HepG2 (cell line): ENCODE results near the gene MKX. TPM values are rescaled to one million over a fixed set of nuclear protein-coding genes. Genes with fewer than 3 reads are reported as not detected.

Source experiments
- ATAC-seq: fragments of 200-7000 bp; cut with Tn5 transposase; 3 replicates; pipeline ENCODE4 v1.9.1; 2020; ENCODE audit warnings: mild to moderate bottlenecking, moderate library complexity
- BruUV-seq: library from RNA; stranded (reverse); fragments of 400-500 nt; replicated peaks from 2 replicates; lab custom pipeline; 2021; lab: Mats Ljungman, UMichigan
- CTCF ChIA-PET: fragments of 300-600 bp; formaldehyde crosslinking; extraction: SDS; loops from one replicate; lab custom pipeline; 2021; ENCODE audit warnings: low total read pairs, inconsistent platforms, low intra/inter-chr PET ratio; lab: Yijun Ruan, JAX
- POLR2A ChIA-PET: fragments of 350-600 bp; sonication (Branson Sonifier 250); formaldehyde crosslinking; loops from one replicate; lab custom pipeline; 2020; ENCODE audit warnings: antibody characterized with exemption, inconsistent platforms; lab: Yijun Ruan, JAX
- DNase-seq: peaks from one replicate; pipeline ENCODE4 v3.0.0-alpha.2; 2015; ENCODE audit warnings: low spot score
- FAIRE-seq: peaks from 3 replicates; lab custom pipeline; 2011; peaks lifted over from hg19 to GRCh38; lab: Jason Lieb, UNC
- H2AFZ ChIP-seq: one replicate; pipeline ENCODE4 v1.6.1; 2011; ENCODE audit warnings: low read length, inconsistent platforms
- H3K27ac ChIP-seq: fragments of 300-600 bp; 3 replicates; pipeline ENCODE4 v1.8.0; 2011; ENCODE audit warnings: mixed run types, mild to moderate bottlenecking, mixed read lengths, low read length, inconsistent platforms; ENCODE audit not compliant: insufficient read depth; ENCODE audit errors: extremely low read length
- H3K27me3 ChIP-seq, 2 experiments: fragments of 200-600 bp in 1 of 2; 2 replicates in 1 of 2; 3 replicates in 1 of 2; pipeline versions ENCODE4 v1.6.0 to v1.8.0; 2011; ENCODE audit warnings: low read length in 2 of 2, mild to moderate bottlenecking in 2 of 2, moderate library complexity in 2 of 2, inconsistent platforms in 1 of 2; ENCODE audit not compliant: insufficient read depth in 2 of 2, control insufficient read depth in 1 of 2
- H3K36me3 ChIP-seq, 2 experiments: fragments of 200-600 bp in 1 of 2; replicated peaks in 1 of 2; 2 replicates in 1 of 2; 3 replicates in 1 of 2; pipeline versions ENCODE4 v1.5.1 to v1.8.0; 2011; ENCODE audit warnings: low read length in 2 of 2, inconsistent platforms in 1 of 2; ENCODE audit not compliant: insufficient read depth in 2 of 2, control insufficient read depth in 1 of 2
- H3K4me1 ChIP-seq: 2 replicates; pipeline ENCODE4 v1.5.1; 2012; ENCODE audit warnings: low read length, inconsistent platforms; ENCODE audit not compliant: insufficient read depth
- H3K4me2 ChIP-seq: 2 replicates; pipeline ENCODE4 v1.6.0; 2011; ENCODE audit warnings: low read depth, low read length, inconsistent platforms
- H3K4me3 ChIP-seq, 3 experiments: fragments of 200-600 bp in 1 of 3; sonication (generic), shearing (Covaris generic) in 1 of 3; replicated peaks in 1 of 3; 2 replicates each; pipeline ENCODE4 v1.5.1; 2011 to 2016; ENCODE audit warnings: low read length in 3 of 3, inconsistent platforms in 2 of 3, low read depth in 2 of 3, mild to moderate bottlenecking in 2 of 3, control low read depth in 1 of 3, mixed read lengths in 1 of 3; ENCODE audit not compliant: insufficient read depth in 1 of 3
- H3K79me2 ChIP-seq: one replicate; pipeline ENCODE4 v1.6.1; 2011; ENCODE audit warnings: low read length, inconsistent platforms; ENCODE audit not compliant: insufficient read depth
- H3K9ac ChIP-seq: 2 replicates; pipeline ENCODE4 v1.6.0; 2011; ENCODE audit warnings: mild to moderate bottlenecking, low read depth, low read length, inconsistent platforms; ENCODE audit not compliant: insufficient read depth
- H3K9me3 ChIP-seq: 2 replicates; pipeline ENCODE4 v1.5.1; 2012; ENCODE audit warnings: mild to moderate bottlenecking, low read length
- H4K20me1 ChIP-seq: 2 replicates; pipeline ENCODE4 v1.6.0; 2011; ENCODE audit warnings: inconsistent platforms, mild to moderate bottlenecking, low read length, moderate library complexity; ENCODE audit not compliant: insufficient read depth
- BCL6 ChIP-seq: IDR thresholded peaks from 2 replicates; pipeline ENCODE4 v1.6.1; 2016; ENCODE audit warnings: missing genetic modification reagents, missing compliant biosample characterization
- CHD2 ChIP-seq: IDR thresholded peaks from 2 replicates; pipeline ENCODE4 v1.6.1; 2011; ENCODE audit warnings: low read depth, low read length, improper control_type of control experiment
- HMG20A ChIP-seq: IDR thresholded peaks from 2 replicates; pipeline ENCODE4 v1.6.1; 2016; ENCODE audit warnings: borderline replicate concordance
- MBNL3 ChIP-seq: fragments of 250-450 bp; sonication (Bioruptor Pico); conservative IDR thresholded peaks from 2 replicates; pipeline ENCODE4 v1.8.0; 2022; ENCODE audit warnings: mild to moderate bottlenecking, inconsistent platforms
- MEIS1 ChIP-seq: sonication (generic); formaldehyde crosslinking; IDR thresholded peaks from 2 replicates; pipeline ENCODE4 v1.9.0; 2021; ENCODE audit warnings: mild to moderate bottlenecking, missing genetic modification reagents, moderate library complexity, borderline replicate concordance
- MYNN ChIP-seq: sonication (generic); formaldehyde crosslinking; IDR thresholded peaks from 2 replicates; pipeline ENCODE4 v1.4.0; 2020; ENCODE audit warnings: mild to moderate bottlenecking, low read depth, missing genetic modification reagents
- SALL2 ChIP-seq: sonication (generic); formaldehyde crosslinking; IDR thresholded peaks from 2 replicates; pipeline ENCODE4 v1.8.1; 2023; ENCODE audit warnings: mild to moderate bottlenecking, missing genetic modification reagents, inconsistent platforms
- TGIF2 ChIP-seq: IDR thresholded peaks from 2 replicates; pipeline ENCODE4 v1.6.1; 2016; ENCODE audit warnings: control low read depth, missing compliant biosample characterization
- TOE1 ChIP-seq: sonication (generic); formaldehyde crosslinking; IDR thresholded peaks from 2 replicates; pipeline ENCODE4 v1.4.0; 2020; ENCODE audit warnings: mild to moderate bottlenecking, missing genetic modification reagents
- TRAFD1 ChIP-seq: sonication (generic); formaldehyde crosslinking; IDR thresholded peaks from 2 replicates; pipeline ENCODE4 v1.5.1; 2020; ENCODE audit warnings: missing genetic modification reagents, mild to moderate bottlenecking, borderline replicate concordance
- ZFY ChIP-seq: sonication (generic); formaldehyde crosslinking; IDR thresholded peaks from 2 replicates; pipeline ENCODE4 v1.4.0; 2020; ENCODE audit warnings: missing genetic modification reagents
- ZNF101 ChIP-seq: sonication (generic); formaldehyde crosslinking; IDR thresholded peaks from 2 replicates; pipeline ENCODE4 v1.4.0; 2020; ENCODE audit warnings: mild to moderate bottlenecking, low read depth, missing genetic modification reagents, borderline replicate concordance
- ZNF232 ChIP-seq: sonication (generic); formaldehyde crosslinking; IDR thresholded peaks from 2 replicates; pipeline ENCODE4 v1.4.0; 2020; ENCODE audit warnings: missing genetic modification reagents, borderline replicate concordance
- ZNF276 ChIP-seq: sonication (generic); formaldehyde crosslinking; IDR thresholded peaks from 2 replicates; pipeline ENCODE4 v1.4.0; 2020; ENCODE audit warnings: mild to moderate bottlenecking, low read depth, missing genetic modification reagents
- ZNF337 ChIP-seq: sonication (generic); formaldehyde crosslinking; IDR thresholded peaks from 2 replicates; pipeline ENCODE4 v1.5.1; 2020; ENCODE audit warnings: missing genetic modification reagents, low read depth, mild to moderate bottlenecking, borderline replicate concordance
- ZNF354B ChIP-seq: sonication (generic); formaldehyde crosslinking; IDR thresholded peaks from 2 replicates; pipeline ENCODE4 v1.8.0; 2022; ENCODE audit warnings: mild to moderate bottlenecking, missing genetic modification reagents
- ZNF766 ChIP-seq: sonication (generic); formaldehyde crosslinking; IDR thresholded peaks from 2 replicates; pipeline ENCODE4 v1.5.0; 2020; ENCODE audit warnings: missing genetic modification reagents, borderline replicate concordance
- WGBS: methylation state at CpG from one replicate; pipeline ENCODE4 v1.1.6; 2017; ENCODE audit warnings: low lambda C conversion rate; 5-methylcytosine and 5-hydroxymethylcytosine counted together
- in situ Hi-C: cut with HindIII; loops from 2 replicates; pipeline ENCODE4 v1.10.0; 2017; ENCODE audit warnings: low pct_unique_long_range_greater_than_20kb; ENCODE audit not compliant: extremely low pct_ligation_motif_present
- intact Hi-C: fragments of 100-400 bp; cut with micrococcal nuclease; formaldehyde crosslinking; loops from one replicate; pipeline ENCODE4 v1.10.0; 2022; ENCODE audit not compliant: unreplicated experiment
- polyA plus RNA-seq, 8 experiments: library from polyadenylated mRNA; depleted of rRNA in 3 of 8; stranded (reverse) in 7 of 8; unstranded in 1 of 8; fragments of >200 nt; fragmentation: Illumina TruSeq in 4 of 8; extraction: Trizol in 4 of 8; gene quantifications; 2 replicates each; pipeline versions ENCODE4 v1.2.1 to v1.2.3, GENCODE V29; 2011 to 2016; ENCODE audit warnings: low read depth in 4 of 8, missing spikeins in 1 of 8, mixed read lengths in 1 of 8; ENCODE audit not compliant: insufficient read depth in 1 of 8
- total RNA-seq, 5 experiments: library from RNA; depleted of rRNA; stranded (reverse); fragments of >200 nt; fragmentation: Illumina TruSeq; extraction: Trizol; gene quantifications; 2 replicates each; pipeline ENCODE4 v1.2.3, GENCODE V29; 2016; ENCODE audit warnings: low read depth in 1 of 5

The MKX gene
- total and polyA plus RNA-seq, 2 of the 13 experiments (the other 11 are each of a cell fraction or from before 2014, with no cell fraction given), result not detected

- FAIRE-seq (no peak), ATAC-seq (no peak), DNase-seq (no peak)
- no peaks in the 10 kb centered on the region for H3K9me3 ChIP-seq
- no peak overlapping the region for H3K27ac ChIP-seq
- in situ Hi-C loops, result no loop called here
- H3K9ac ChIP-seq, result no peak overlapping the region
- no peaks in the 10 kb centered on the region for H3K36me3 ChIP-seq
- no peaks in the 10 kb centered on the region for H3K79me2 ChIP-seq
- TF ChIP-seq CHD2, result no peak
- no peak for TF ChIP-seq SALL2
- TF ChIP-seq BCL6 (CRISPR knock-in tag), result no peak
- intact Hi-C loops, result no loop called here
- H3K4me1 ChIP-seq, result no peaks in the 10 kb centered on the region
- CTCF ChIA-PET, result no interaction called here
- no peak overlapping the region for H3K4me2 ChIP-seq
- H3K4me3 ChIP-seq, result no peak overlapping the region
- H4K20me1 ChIP-seq, result no peaks in the 10 kb centered on the region
- no peak overlapping the region for H2AFZ ChIP-seq
- 1% methylated on average over 6 of the region's 6 CpGs for WGBS
- BruUV-seq, result no TSS peak
- peaks cover 0 to 1% of the 10 kb centered on the region in 2 experiments; a peak in 2 of 5 replicates for H3K27me3 ChIP-seq
- POLR2A ChIA-PET, result no interaction called here
Measured at GRCh38 chr10:27687743-27688142, 57.9 kb downstream of the MKX start.

GRCh38 chr10:27687326-27687725 lies 58.3 kb downstream of the MKX start:
- Histone ChIP-seq H3K27ac (no peak overlapping the region), H3K4me1 (no peaks in the 10 kb centered on the region), H3K36me3 (no peaks in the 10 kb centered on the region), H4K20me1 (no peaks in the 10 kb centered on the region), H3K9ac (no peak overlapping the region), H3K9me3 (no peaks in the 10 kb centered on the region), H3K27me3 (peaks cover 0 to 1% of the 10 kb centered on the region in 2 experiments; a peak in 2 of 5 replicates), H3K4me2 (no peak overlapping the region), H2AFZ (no peak overlapping the region), H3K4me3 (no peak overlapping the region), H3K79me2 (no peaks in the 10 kb centered on the region)
- ChIA-PET CTCF (no interaction called here), POLR2A (no interaction called here)
- DNase-seq (no peak), ATAC-seq (no peak), FAIRE-seq (no peak)
- no TSS peak for BruUV-seq
- WGBS, result 22% methylated on average over 6 of the region's 6 CpGs
- intact Hi-C loops (no loop called here), in situ Hi-C loops (no loop called here)
- TF ChIP-seq ZNF354B (CRISPR knock-in tag), result no peak
- no peak for TF ChIP-seq MBNL3 (CRISPR knock-in tag)
- TF ChIP-seq ZFY, result no peak
- no peak for TF ChIP-seq ZNF101
- TF ChIP-seq ZNF276 (CRISPR knock-in tag), result no peak
- TF ChIP-seq BCL6 (CRISPR knock-in tag), result no peak
- no peak for TF ChIP-seq ZNF337 (CRISPR knock-in tag)
- no peak for TF ChIP-seq ZNF766 (CRISPR knock-in tag)
- TF ChIP-seq ZNF232 (CRISPR knock-in tag), result no peak
- no peak for TF ChIP-seq TOE1 (CRISPR knock-in tag)
- TF ChIP-seq MEIS1 (CRISPR knock-in tag), result no peak
- no peak for TF ChIP-seq HMG20A
- TF ChIP-seq MYNN (CRISPR knock-in tag), result no peak
- no peak for TF ChIP-seq TRAFD1 (CRISPR knock-in tag)
- no peak for TF ChIP-seq TGIF2 (CRISPR knock-in tag)
